ENCODE measurements around the gene NUDT4.

Gene NUDT4

DNA sequence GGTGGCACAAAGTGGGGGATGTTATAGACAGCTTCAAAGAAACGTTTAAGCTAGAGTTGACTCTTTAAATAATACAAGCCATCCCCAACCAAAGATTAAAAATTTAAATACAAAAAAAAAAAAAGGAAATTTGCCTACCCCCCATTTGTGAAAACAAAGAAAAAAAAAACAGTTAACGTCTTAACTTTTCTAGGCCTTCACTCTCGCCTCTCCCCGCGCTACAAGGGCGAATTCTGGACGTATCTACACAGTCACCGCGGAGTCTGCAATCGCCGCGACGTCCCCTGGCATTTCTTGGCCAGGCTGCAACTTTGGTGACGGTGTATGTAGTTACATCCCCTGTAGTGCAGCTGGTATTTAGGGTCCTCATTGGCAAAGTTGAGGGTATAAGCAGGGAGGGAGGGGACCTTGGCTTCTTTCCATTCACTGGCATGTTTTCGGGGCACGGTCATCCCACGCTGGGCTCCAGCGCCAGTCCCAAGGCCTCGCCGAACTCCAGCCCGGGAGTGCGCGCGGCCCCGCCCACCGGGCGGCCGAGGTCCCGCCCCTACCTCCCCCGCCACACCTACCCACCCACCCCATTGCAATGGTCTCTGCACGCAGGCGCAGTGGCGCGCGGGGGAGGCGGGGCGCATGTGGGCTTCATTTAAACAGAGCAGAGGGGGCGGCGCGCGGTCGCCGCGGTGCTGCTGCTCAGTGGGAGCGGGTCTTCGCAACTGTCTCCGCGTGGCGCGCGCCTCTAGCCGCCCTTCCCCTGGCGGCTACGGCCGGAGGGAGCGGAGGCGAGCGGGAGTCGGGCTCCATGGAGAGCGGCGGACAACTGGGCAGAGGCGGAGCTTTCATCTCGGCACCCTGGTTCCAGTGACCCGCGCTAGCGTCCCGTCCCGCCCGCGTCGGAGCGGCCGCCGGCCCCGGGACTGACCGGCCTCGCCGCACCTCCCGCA lies at the start of gene NUDT4:
Gene NUDT4, plus strand, starts transcription at position 674 of the 944 bp plus-strand sequence. CDS start 398 bp downstream, outside the sequence.
- peak; percentile 53 to 98 (median 92) for DNase-seq

DNA sequence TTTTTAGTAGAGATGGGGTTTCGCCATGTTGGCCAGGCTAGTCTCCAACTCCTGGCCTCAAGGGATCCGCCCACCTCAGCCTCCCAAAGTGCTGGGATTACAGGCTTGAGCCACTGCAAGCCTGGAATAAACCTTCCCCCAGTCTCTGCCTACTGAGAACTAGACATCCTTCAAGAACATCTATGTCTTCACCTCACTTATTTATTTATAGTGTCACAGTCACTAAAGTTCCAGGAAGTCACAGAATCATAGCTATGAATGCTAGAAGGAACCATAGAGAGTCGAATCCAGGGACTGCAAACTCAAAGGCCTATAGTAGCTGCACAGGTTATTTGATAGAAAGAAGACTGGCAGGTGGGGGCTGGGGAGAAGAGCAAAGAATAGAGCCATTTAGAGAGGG lies 44.7 kb upstream of the NUDT4 start:
- no peak for DNase-seq

DNA sequence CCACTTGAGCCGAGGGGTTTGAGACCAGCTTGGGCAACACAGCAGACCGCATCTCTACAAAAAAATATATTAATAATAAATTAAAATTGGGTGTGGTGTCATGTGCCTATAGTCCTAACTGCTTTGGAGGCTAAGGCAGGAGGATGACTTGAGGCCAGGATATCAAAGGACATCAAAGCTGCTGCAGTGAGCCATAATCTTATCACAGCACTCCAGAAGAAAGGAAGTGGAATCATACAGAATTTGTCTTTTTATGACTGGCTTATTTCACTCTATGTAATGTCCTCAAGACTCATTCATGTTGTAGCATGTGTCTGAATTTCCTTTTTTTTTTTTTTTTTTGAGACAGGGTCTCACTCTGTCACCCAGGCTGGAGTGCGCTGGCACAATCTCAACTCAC lies 43.9 kb upstream of the NUDT4 start:
- no peak for DNase-seq

- no peak for DNase-seq
Measured at GRCh38 chr12:93335603-93336162, 42.0 kb upstream of the NUDT4 start.

DNA sequence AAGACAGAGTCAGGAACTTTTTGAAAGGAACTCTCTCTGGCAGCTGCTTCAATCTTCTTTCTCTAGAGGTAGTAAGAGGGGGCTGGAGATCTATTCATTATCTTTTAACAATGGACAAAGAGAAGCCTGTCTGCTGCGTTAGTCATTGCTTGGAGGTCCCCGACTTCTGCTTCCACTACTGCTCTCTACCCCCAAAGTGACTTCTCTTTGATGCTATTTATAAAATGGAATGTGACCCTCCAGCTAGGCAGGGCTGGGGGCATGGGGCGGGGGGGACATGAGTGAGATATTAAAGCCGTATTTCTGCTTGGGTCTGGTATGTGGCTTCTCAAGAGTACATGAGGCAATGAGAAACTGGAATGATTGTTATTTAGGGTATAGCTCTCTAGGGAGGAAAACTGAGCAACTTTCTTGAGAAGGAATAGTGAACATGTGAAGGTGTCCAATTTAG lies 41.4 kb upstream of the NUDT4 start:
- DNase-seq: no peak

DNA sequence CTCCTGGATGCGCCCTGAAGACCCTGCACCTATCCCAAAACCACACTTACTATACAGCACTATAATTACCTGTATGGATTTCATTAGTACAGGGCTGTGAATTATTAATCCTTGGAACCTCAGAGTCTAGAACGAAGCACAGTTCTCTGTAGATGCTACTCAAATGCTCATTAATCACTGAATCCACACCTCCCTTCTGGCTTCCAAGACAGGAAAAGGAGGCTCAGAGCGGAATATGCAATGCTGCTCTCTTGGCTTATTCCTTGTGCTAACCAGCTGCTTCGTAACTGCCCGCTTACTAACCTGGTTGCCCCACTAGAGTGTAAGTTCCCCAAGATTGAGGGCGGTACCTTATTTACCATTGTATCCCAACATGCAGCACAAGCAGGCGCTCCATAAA lies 39.1 kb upstream of the NUDT4 start:
- DNase-seq: no peak

- no peak for DNase-seq
Measured at GRCh38 chr12:93339695-93340094, 38.0 kb upstream of the NUDT4 start.

GRCh38 chr12:93341409-93342049 lies 36.2 kb upstream of the NUDT4 start:
- no peak for DNase-seq

DNA sequence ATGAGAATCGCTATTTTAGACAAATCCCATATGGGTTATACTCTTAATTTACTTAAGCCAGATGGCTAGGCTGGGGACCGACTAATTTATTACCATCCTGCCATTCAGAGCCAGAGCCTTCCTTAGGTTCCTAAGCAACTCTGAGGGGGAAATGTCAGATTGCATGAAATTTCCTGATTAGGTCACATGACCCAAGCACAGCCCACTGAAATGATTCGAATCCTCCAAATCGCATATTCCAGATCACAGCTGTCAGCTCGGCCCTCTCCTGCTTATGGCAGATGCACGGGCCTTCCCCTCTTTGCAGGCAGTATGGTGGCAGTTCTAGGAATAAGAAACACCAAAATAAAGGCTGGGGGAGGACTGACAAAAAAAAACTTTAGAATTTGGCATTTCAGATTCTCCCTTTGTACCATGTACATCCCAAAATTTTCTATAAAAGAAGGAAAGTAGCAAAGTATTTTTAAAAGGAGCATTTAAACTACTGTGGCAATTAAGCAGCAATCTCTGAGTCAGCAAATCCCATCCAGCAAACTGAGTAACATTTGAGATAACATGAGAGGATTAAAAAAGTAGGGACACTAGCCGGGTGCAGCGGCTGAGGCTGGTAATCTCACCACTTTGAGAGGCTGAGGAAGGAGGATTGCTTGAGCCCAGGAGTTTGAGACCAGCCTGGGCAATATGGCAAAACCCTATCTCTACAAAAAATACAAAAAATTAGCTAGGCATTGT lies 30.5 kb upstream of the NUDT4 start:
- peak in 19 of 58 donors; percentile 1 to 29 (median 10) for DNase-seq

- DNase-seq: no peak
Measured at GRCh38 chr12:93348575-93349435, 28.9 kb upstream of the NUDT4 start.

- DNase-seq: no peak
Measured at GRCh38 chr12:93351726-93352125, 26.0 kb upstream of the NUDT4 start.

DNA sequence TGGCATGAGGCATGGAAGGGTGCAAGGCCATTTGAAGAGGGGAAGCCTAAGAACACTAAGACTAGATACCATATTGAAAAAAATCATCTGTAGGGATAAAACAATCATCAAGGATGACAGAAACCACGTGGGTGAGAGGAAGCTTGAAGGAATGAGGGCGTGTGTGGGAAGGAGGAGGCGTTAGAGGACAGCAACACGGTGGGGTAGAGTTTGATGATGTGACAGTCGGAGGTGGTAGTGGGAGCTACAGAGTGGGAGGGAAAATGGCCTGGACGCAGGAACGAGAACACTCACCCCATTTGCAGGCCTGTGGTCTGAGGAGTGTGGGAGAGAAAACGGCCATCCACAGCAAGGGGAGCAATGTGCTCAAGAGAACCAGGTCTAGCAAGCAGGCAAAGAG lies 25.4 kb upstream of the NUDT4 start:
- no peak for DNase-seq

- DNase-seq: no peak
Measured at GRCh38 chr12:93356214-93356613, 21.5 kb upstream of the NUDT4 start.

- DNase-seq: no peak
Measured at GRCh38 chr12:93358058-93358457, 19.7 kb upstream of the NUDT4 start.

DNA sequence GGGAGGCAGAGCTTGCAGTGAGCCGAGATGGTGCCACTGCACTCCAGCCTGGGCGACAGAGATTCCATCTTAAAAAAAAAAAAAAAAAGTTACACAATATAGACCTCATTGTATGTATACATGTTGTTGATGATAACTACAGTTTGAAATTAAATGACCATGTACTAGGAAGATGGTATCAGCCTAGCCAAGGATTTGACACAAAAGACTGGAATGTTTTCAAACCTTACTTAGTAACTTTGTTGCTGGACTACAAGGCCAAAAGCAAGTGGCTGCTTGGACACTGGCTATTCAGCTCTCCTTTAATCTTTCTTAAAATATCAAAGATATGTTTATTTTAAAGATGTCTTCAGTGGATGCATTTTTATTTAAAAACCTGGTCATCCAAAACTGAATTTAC lies 18.9 kb upstream of the NUDT4 start:
- DNase-seq: no peak

GRCh38 chr12:93360688-93361087 lies 17.0 kb upstream of the NUDT4 start:
- peak in 1 of 58 donors; percentile 23 for DNase-seq

- DNase-seq: peak in 35 of 58 donors; percentile 3 to 81 (median 32)
Measured at GRCh38 chr12:93361151-93361919, 16.4 kb upstream of the NUDT4 start.

- no peak for DNase-seq
Measured at GRCh38 chr12:93363841-93364297, 13.9 kb upstream of the NUDT4 start.

GRCh38 chr12:93365616-93366405 lies 11.9 kb upstream of the NUDT4 start:
- DNase-seq: no peak

Data from anterior cingulate cortex (tissue), 58 donors.